SK-N-SH (cell line): ENCODE measurements around the gene NR1D2. TPM values are rescaled to one million over a fixed set of nuclear protein-coding genes. Genes with fewer than 3 reads are reported as not detected.

ENCODE experiments used
- CTCF ChIA-PET: fragments of 300-600, 350-600 bp; formaldehyde crosslinking; extraction: SDS; loops from one replicate; lab custom pipeline; 2021; lab: Yijun Ruan, JAX
- POLR2A ChIA-PET: fragments of 350-600 bp; sonication (Branson Sonifier 250); formaldehyde crosslinking; extraction: SDS; loops from one replicate; lab custom pipeline; 2020; ENCODE audit warnings: antibody characterized with exemption, inconsistent platforms; lab: Yijun Ruan, JAX
- DNase-seq: peaks from one replicate; pipeline ENCODE4 v3.0.0; 2012
- H2AFZ ChIP-seq: fragments of 200-600 bp; sonication (generic); 2 replicates; pipeline ENCODE4 v1.8.1; 2016; ENCODE audit warnings: antibody characterized with exemption, mild to moderate bottlenecking, low read depth
- H3F3A ChIP-seq: fragments of 200-600 bp; sonication (generic); replicated peaks from 2 replicates; pipeline ENCODE3; 2016; ENCODE audit warnings: antibody characterized with exemption, mild to moderate bottlenecking; ENCODE audit not compliant: insufficient read depth
- H3K27ac ChIP-seq, 2 experiments: fragments of 200-500 bp in 1 of 2; fragments of 200-600 bp in 1 of 2; sonication (Bioruptor generic) in 1 of 2; sonication (generic), shearing (Covaris generic) in 1 of 2; 2 replicates each; pipeline versions ENCODE4 v1.5.1 to v1.6.1; 2014 to 2016; ENCODE audit warnings: low read depth in 2 of 2, inconsistent platforms in 1 of 2, low read length in 1 of 2, mild to moderate bottlenecking in 1 of 2, mixed read lengths in 1 of 2
- H3K27me3 ChIP-seq: fragments of 200-600 bp; sonication (generic), shearing (Covaris generic); 2 replicates; pipeline ENCODE4 v1.6.1; 2016; ENCODE audit warnings: mixed run types; ENCODE audit not compliant: insufficient read depth
- H3K36me3 ChIP-seq, 2 experiments: fragments of 200-500 bp in 1 of 2; fragments of 200-600 bp in 1 of 2; sonication (Bioruptor generic) in 1 of 2; sonication (generic) in 1 of 2; replicated peaks in 1 of 2; 2 replicates each; pipeline versions ENCODE3 to v1.5.1; 2014 to 2016; ENCODE audit warnings: low read length in 1 of 2, mild to moderate bottlenecking in 1 of 2; ENCODE audit not compliant: insufficient read depth in 2 of 2, control insufficient read depth in 1 of 2
- H3K4me1 ChIP-seq, 2 experiments: fragments of 200-500 bp in 1 of 2; fragments of 200-600 bp in 1 of 2; sonication (Bioruptor generic) in 1 of 2; sonication (generic), shearing (Covaris generic) in 1 of 2; 2 replicates each; pipeline versions ENCODE4 v1.5.1 to v1.6.1; 2014 to 2016; ENCODE audit warnings: low read depth in 1 of 2, low read length in 1 of 2, mixed run types in 1 of 2; ENCODE audit not compliant: insufficient read depth in 2 of 2, control insufficient read depth in 1 of 2
- H3K4me2 ChIP-seq: fragments of 200-600 bp; sonication (generic), shearing (Covaris generic); 2 replicates; pipeline ENCODE4 v1.6.1; 2017; ENCODE audit warnings: mixed run types
- H3K4me3 ChIP-seq, 2 experiments: fragments of 200-500 bp in 1 of 2; fragments of 200-600 bp in 1 of 2; sonication (Bioruptor generic) in 1 of 2; sonication (generic), shearing (Covaris generic) in 1 of 2; 2 replicates each; pipeline versions ENCODE4 v1.5.1 to v1.8.1; 2014 to 2016; ENCODE audit warnings: low read depth in 2 of 2, inconsistent platforms in 1 of 2, low read length in 1 of 2, mild to moderate bottlenecking in 1 of 2, mixed read lengths in 1 of 2, moderate library complexity in 1 of 2
- H3K79me2 ChIP-seq: fragments of 200-600 bp; sonication (generic); 2 replicates; pipeline ENCODE4 v1.8.1; 2017; ENCODE audit warnings: mild to moderate bottlenecking; ENCODE audit not compliant: insufficient read depth
- H3K9ac ChIP-seq: fragments of 200-600 bp; sonication (generic); 2 replicates; pipeline ENCODE4 v1.6.1; 2017; ENCODE audit warnings: mixed run types
- H3K9me2 ChIP-seq: fragments of 200-600 bp; sonication (generic); 2 replicates; pipeline ENCODE4 v1.6.1; 2017; ENCODE audit warnings: mixed run types
- H3K9me3 ChIP-seq: fragments of 200-600 bp; sonication (generic); 2 replicates; pipeline ENCODE4 v1.6.1; 2017; ENCODE audit warnings: mixed run types, mild to moderate bottlenecking, moderate library complexity
- H4K20me1 ChIP-seq: fragments of 200-600 bp; sonication (generic); 2 replicates; pipeline ENCODE4 v1.6.1; 2017; ENCODE audit warnings: mild to moderate bottlenecking, mixed run types; ENCODE audit not compliant: insufficient read depth
- CTCF ChIP-seq: fragments of 200-600 bp; sonication (generic); IDR thresholded peaks from 2 replicates; pipeline ENCODE4 v1.6.1; 2017; ENCODE audit warnings: antibody characterized with exemption, mild to moderate bottlenecking, moderate library complexity
- ELF1 ChIP-seq: IDR thresholded peaks from 2 replicates; pipeline ENCODE4 v1.4.0; 2012
- EP300 ChIP-seq, 2 experiments: IDR thresholded peaks; 2 replicates each; pipeline versions ENCODE4 v1.4.0 to v1.6.1; 2012; ENCODE audit warnings: borderline replicate concordance in 1 of 2, low read depth in 1 of 2, low read length in 1 of 2
- FOXJ3 ChIP-seq: sonication (generic); formaldehyde crosslinking; IDR thresholded peaks from 2 replicates; pipeline ENCODE4 v1.5.1; 2020; ENCODE audit warnings: mild to moderate bottlenecking, missing genetic modification reagents
- FOXM1 ChIP-seq: IDR thresholded peaks from 2 replicates; pipeline ENCODE4 v1.4.0; 2012; ENCODE audit warnings: low read depth, mild to moderate bottlenecking
- GATA2 ChIP-seq: sonication (generic); formaldehyde crosslinking; IDR thresholded peaks from 2 replicates; pipeline ENCODE4 v1.5.0; 2020; ENCODE audit warnings: mild to moderate bottlenecking, missing genetic modification reagents
- MXI1 ChIP-seq: IDR thresholded peaks from 2 replicates; pipeline ENCODE4 v1.6.1; 2012; ENCODE audit warnings: mild to moderate bottlenecking, low read depth, low read length, improper control_type of control experiment
- NRF1 ChIP-seq: IDR thresholded peaks from 2 replicates; pipeline ENCODE4 v1.6.1; 2012; ENCODE audit warnings: low read depth, mild to moderate bottlenecking, low read length
- PBX3 ChIP-seq: IDR thresholded peaks from 2 replicates; pipeline ENCODE4; 2012
- RCOR1 ChIP-seq: fragments of 150-350 bp; IDR thresholded peaks from 2 replicates; pipeline ENCODE4 v1.6.1; 2017; ENCODE audit warnings: antibody characterized with exemption, low read length
- REST ChIP-seq: IDR thresholded peaks from 2 replicates; pipeline ENCODE4 v1.6.1; 2012; ENCODE audit warnings: mild to moderate bottlenecking, low read depth, low read length, moderate library complexity
- RFX5 ChIP-seq: IDR thresholded peaks from 2 replicates; pipeline ENCODE4 v1.6.1; 2012; ENCODE audit warnings: mild to moderate bottlenecking, improper control_type of control experiment, low read length
- SMC3 ChIP-seq: IDR thresholded peaks from 2 replicates; pipeline ENCODE4 v1.6.1; 2012; ENCODE audit warnings: low read depth, low read length, improper control_type of control experiment
- TAF1 ChIP-seq: IDR thresholded peaks from 2 replicates; pipeline ENCODE4 v1.6.1; 2012; ENCODE audit warnings: low read depth, mild to moderate bottlenecking, low read length, moderate library complexity, borderline replicate concordance
- TCF12 ChIP-seq: IDR thresholded peaks from 2 replicates; pipeline ENCODE4 v1.4.0; 2012
- USF2 ChIP-seq: fragments of 150-350 bp; IDR thresholded peaks from 2 replicates; pipeline ENCODE4 v1.6.1; 2017; ENCODE audit warnings: antibody characterized with exemption, low read length, low read depth, borderline replicate concordance
- YY1 ChIP-seq: IDR thresholded peaks from 2 replicates; pipeline ENCODE4 v1.4.0; 2012; ENCODE audit warnings: low read depth, mild to moderate bottlenecking
- WGBS: methylation state at CpG from one replicate; pipeline ENCODE4 v1.1.6; 2017; ENCODE audit warnings: low lambda C conversion rate; 5-methylcytosine and 5-hydroxymethylcytosine counted together
- polyA plus RNA-seq, 3 experiments: library from polyadenylated mRNA; depleted of rRNA; stranded (reverse); fragments of >200 nt; gene quantifications; 2 replicates each; pipeline ENCODE4 v1.2.3, GENCODE V29; 2012

The NR1D2 gene
- polyA plus RNA-seq, 1 of the 3 experiments (the other 2 are of a cell fraction): 12.0 TPM

- no peak overlapping the region for H2AFZ ChIP-seq
- no peak overlapping the region for H3K4me3 ChIP-seq
- no peak overlapping the region for H3K4me2 ChIP-seq
- POLR2A ChIA-PET: no interaction called here
- H3K4me1 ChIP-seq: peaks cover 0 to 4% of the 10 kb centered on the region in 2 experiments; a peak in 2 of 4 replicates
- H4K20me1 ChIP-seq: no peaks in the 10 kb centered on the region
- DNase-seq: no peak
- no peak overlapping the region for H3K27ac ChIP-seq
- H3K9me3 ChIP-seq: no peaks in the 10 kb centered on the region
- TF ChIP-seq SMC3 (no peak), REST (no peak), RFX5 (no peak), YY1 (no peak), PBX3 (no peak), TCF12 (no peak), TAF1 (no peak), GATA2 (CRISPR knock-in tag) (no peak), USF2 (no peak), MXI1 (no peak), FOXM1 (no peak), RCOR1 (no peak), ELF1 (no peak), EP300 (IDR thresholded peaks at IDR 0.05; ENCODE audit: borderline replicate concordance in 1 of 2, low read depth in 1 of 2, low read length in 1 of 2) (no peak), NRF1 (no peak), FOXJ3 (CRISPR knock-in tag) (no peak), CTCF (no peak)
- TF ChIP-seq, all 33 proteins: peak for 0
- Histone ChIP-seq H3K9ac (no peak overlapping the region), H3K79me2 (no peaks in the 10 kb centered on the region), H3K36me3 (no peaks in the 10 kb centered on the region), H3K9me2 (no peaks in the 10 kb centered on the region), H3F3A (no peaks in the 10 kb centered on the region), H3K27me3 (no peaks in the 10 kb centered on the region)
- CTCF ChIA-PET: interaction anchor here (1.5 kb wide), 1 partner anchor 182 kb away, joined by 4 read pairs; no protein-coding TSS in a partner anchor
- 99% methylated on average over 3 of the region's 3 CpGs for WGBS
These were observed 58.4 kb downstream of the NR1D2 start for GRCh38 chr3:24003466-24003865.
